Heart left ventricle (tissue), 16 donors: Measurements from ENCODE around the gene TRIM52. TPM values are rescaled to one million over a fixed set of nuclear protein-coding genes. Genes with fewer than 3 reads are reported as not detected.

Experiments
- ATAC-seq, 4 donors: fragments of 200-7000 bp; cut with Tn5 transposase; one replicate each; pipeline ENCODE4 v1.9.1; 2020 to 2022; ENCODE audit warnings: moderate library complexity in 4 of 4, mild to moderate bottlenecking in 3 of 4, moderate number of reproducible peaks in 1 of 4
- DNase-seq, 5 donors: peaks; one replicate each; pipeline ENCODE4 v3.0.0-alpha.2; 2020
- H3K27ac ChIP-seq, 12 donors: fragments of 200-600 bp; sonication (generic) in 4 of 12; one replicate each; pipeline versions ENCODE4 v1.5.0 to v1.8.0; 2016 to 2022; ENCODE audit warnings: mild to moderate bottlenecking in 2 of 12
- H3K27me3 ChIP-seq, 9 donors: fragments of 200-600 bp; sonication (generic) in 2 of 9; one replicate each; pipeline versions ENCODE4 v1.5.1 to v1.8.0; 2016 to 2022; ENCODE audit warnings: mild to moderate bottlenecking in 3 of 9
- H3K36me3 ChIP-seq, 9 donors: fragments of 200-600 bp; sonication (generic) in 2 of 9; one replicate each; pipeline versions ENCODE4 v1.5.0 to v1.8.0; 2018 to 2022; ENCODE audit warnings: mild to moderate bottlenecking in 2 of 9
- H3K4me1 ChIP-seq, 12 donors: fragments of 200-600 bp; sonication (generic) in 4 of 12; one replicate each; pipeline versions ENCODE4 v1.5.0 to v1.8.0; 2016 to 2022; ENCODE audit warnings: mild to moderate bottlenecking in 3 of 12
- H3K4me3 ChIP-seq, 12 donors: fragments of 200-600 bp; sonication (generic) in 4 of 12; one replicate each; pipeline versions ENCODE4 v1.5.0 to v1.8.0; 2017 to 2022; ENCODE audit warnings: mild to moderate bottlenecking in 9 of 12, moderate library complexity in 4 of 12
- H3K9me3 ChIP-seq, 12 donors: fragments of 200-600 bp; sonication (generic) in 4 of 12; one replicate each; pipeline versions ENCODE4 v1.5.0 to v1.8.0; 2016 to 2022; ENCODE audit warnings: mild to moderate bottlenecking in 1 of 12
- POLR2A ChIP-seq, 2 donors: fragments of 450-650 bp; IDR thresholded peaks; one replicate each; pipeline ENCODE4 v1.6.1; 2017; ENCODE audit warnings: antibody characterized with exemption in 2 of 2, mild to moderate bottlenecking in 2 of 2, moderate library complexity in 2 of 2
- WGBS, 4 donors: extraction: QIAGEN DNeasy Blood & Tissue Kit in 2 of 4; methylation state at CpG; one replicate each; pipeline versions ENCODE4 v1.1.5 to v1.1.7; 2013 to 2018; 5-methylcytosine and 5-hydroxymethylcytosine counted together
- intact Hi-C, 10 donors: fragments of 100-400 bp; cut with DNase I; formaldehyde crosslinking; loops; one replicate each; pipeline versions ENCODE4 v1.11.1 to v1.14.2; 2022
- polyA plus RNA-seq, 2 donors: library from polyadenylated mRNA; stranded (reverse); fragments of 200-250 nt; gene quantifications; one replicate each; pipeline ENCODE4 v1.2.3, GENCODE V29; 2013
- total RNA-seq, 9 donors: library from RNA; depleted of rRNA in 2 of 9; stranded (reverse); fragments of >200 nt in 2 of 9; fragmentation: NEBNext Ultra II Directional in 3 of 9; extraction: Animal tissue kit (Norgen Biotek cat#: 25700) in 3 of 9; gene quantifications; one replicate each; pipeline versions ENCODE4 v1.1.0 to v1.2.4, GENCODE V29; 2016 to 2023
- TF ChIP-seq, protein P1 (sequence below), 12 donors: fragments of 200-600 bp; sonication (generic) in 4 of 12; IDR thresholded peaks; one replicate each; pipeline versions ENCODE4 v1.5.0 to v1.8.0; 2018 to 2022; ENCODE audit warnings: antibody characterized with exemption in 12 of 12, mild to moderate bottlenecking in 5 of 12
- donor health status: ischemic (EF 13 %, LVEDD 7.1; RV severe dilation, severe dysfunction).
- donor health status: healthy with polysubstance abuse.
- donor health status: DM: no; HTN: yes; CAD: no.
- donor health status: DM: no; HTN: no; CAD: no.
- donor health status: ischemic (EF 25% LVEDD 6.9; RV normal size, moderate dysfunction).
- donor health status: ischemic (EF 25% LVEDD 5.7; RV mildly dilated, moderate dysfunction).
- donor health status: healthy.
- donor health status: DM: yes; HTN: yes; CAD: no.
- donor health status: ischemic (EF 35%, LVEDD 5.7; RV mildly dilated, moderate dysfunction).
- donor health status: nonischemic (EF 11% LVEDD 7.7; RV severe dilation, severe dysfunction).
- donor health status: DM: yes; HTN: yes; CAD: no.
- donor health status: PGD.
- donor health status: ischemic (EF 29% LVEDD 5.4; RV normal size, mild dysfunction).
- donor health status: nonischemic (EF 23%, LVEDD 6.1; RV moderate dilation, normal function).

TRIM52 gene
- total and polyA plus RNA-seq, 11 donors: 5.6 to 12.8 (median 7.6) TPM

GRCh38 chr5:181259974-181260719, 796 bp downstream of the TRIM52 start:
- H3K27me3 ChIP-seq: no peaks in the 10 kb centered on the region
- peaks cover 0 to 35% (median 30%) of the 10 kb centered on the region in 9 donors for H3K36me3 ChIP-seq
- intact Hi-C loops: loop anchor here in 8 of 10 donors (2.0 to 5.0 kb wide), 5 partner anchors 13 to 78 kb away; partner anchors contain the start of gene TRIM41 (in 2 of the 8)
- H3K9me3 ChIP-seq: no peaks in the 10 kb centered on the region
- H3K4me3 ChIP-seq: peak overlapping the region; percentile 69 to 100 (median 93)
- H3K27ac ChIP-seq: peak overlapping the region; percentile 92 to 100 (median 98)
- TF ChIP-seq POLR2A (IDR thresholded peaks at IDR 0.05): no peak
- TF ChIP-seq, protein P1, sequence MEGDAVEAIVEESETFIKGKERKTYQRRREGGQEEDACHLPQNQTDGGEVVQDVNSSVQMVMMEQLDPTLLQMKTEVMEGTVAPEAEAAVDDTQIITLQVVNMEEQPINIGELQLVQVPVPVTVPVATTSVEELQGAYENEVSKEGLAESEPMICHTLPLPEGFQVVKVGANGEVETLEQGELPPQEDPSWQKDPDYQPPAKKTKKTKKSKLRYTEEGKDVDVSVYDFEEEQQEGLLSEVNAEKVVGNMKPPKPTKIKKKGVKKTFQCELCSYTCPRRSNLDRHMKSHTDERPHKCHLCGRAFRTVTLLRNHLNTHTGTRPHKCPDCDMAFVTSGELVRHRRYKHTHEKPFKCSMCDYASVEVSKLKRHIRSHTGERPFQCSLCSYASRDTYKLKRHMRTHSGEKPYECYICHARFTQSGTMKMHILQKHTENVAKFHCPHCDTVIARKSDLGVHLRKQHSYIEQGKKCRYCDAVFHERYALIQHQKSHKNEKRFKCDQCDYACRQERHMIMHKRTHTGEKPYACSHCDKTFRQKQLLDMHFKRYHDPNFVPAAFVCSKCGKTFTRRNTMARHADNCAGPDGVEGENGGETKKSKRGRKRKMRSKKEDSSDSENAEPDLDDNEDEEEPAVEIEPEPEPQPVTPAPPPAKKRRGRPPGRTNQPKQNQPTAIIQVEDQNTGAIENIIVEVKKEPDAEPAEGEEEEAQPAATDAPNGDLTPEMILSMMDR (IDR thresholded peaks at IDR 0.05): no peak
- WGBS, 4 donors: 1 to 3% (median 1%) methylated on average over 26 of the region's 26 CpGs
- ATAC-seq: peak in 1 of 4 donors; percentile 0
- H3K4me1 ChIP-seq: peaks cover 5 to 67% (median 52%) of the 10 kb centered on the region in 12 donors
- no peak for DNase-seq

DNA sequence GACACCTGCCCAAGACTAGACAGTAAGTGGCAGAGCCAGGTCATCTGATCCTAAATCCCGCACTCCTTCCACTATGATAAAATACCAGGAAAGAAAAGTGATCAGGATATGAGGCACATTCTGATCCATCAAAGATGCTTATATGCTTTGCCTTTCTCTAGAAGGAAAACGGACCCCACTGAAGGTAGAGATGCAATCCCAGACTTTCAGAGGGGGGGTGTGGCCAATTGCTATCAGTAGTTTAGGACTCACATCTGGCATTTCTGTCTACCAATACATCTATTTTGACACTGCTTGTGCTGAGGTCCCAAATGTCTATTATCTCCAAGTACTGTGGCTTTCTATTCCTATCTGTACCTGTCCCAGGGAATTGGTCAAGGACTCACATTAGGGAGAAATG, 1.7 kb downstream of the TRIM52 start:
- 8 to 24% (median 17%) methylated on average over 2 of the region's 2 CpGs for WGBS, 4 donors

DNA sequence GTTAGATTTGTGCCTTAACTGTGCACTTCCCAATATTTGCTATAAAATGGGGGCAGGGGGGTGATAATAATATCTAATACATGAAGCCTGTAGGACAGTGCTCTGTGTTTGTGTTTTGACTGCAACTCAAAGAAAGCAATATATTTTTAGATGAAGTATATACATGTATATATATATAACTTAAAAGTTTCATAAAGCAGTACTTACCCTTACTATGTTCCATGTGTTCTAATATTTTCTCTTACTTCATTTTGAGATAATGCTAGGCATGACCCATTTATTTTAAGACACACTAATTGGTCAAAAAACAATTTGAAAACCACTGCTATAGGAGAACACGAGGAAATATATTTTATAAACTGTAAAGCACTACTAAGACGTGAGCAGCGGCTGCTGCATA, 2.4 kb downstream of the TRIM52 start:
- H3K9me3 ChIP-seq: no peaks in the 10 kb centered on the region
- TF ChIP-seq, protein P1 (IDR thresholded peaks at IDR 0.05): no peak
- no peak for TF ChIP-seq POLR2A (IDR thresholded peaks at IDR 0.05)
- intact Hi-C loops: no loop called here
- no peaks in the 10 kb centered on the region for H3K27me3 ChIP-seq
- WGBS, 4 donors: 48 to 51% (median 49%) methylated on average over 3 of the region's 3 CpGs
- peak overlapping the region in 1 of 12 donors; percentile 98 for H3K27ac ChIP-seq
- peaks cover 0 to 42% (median 35%) of the 10 kb centered on the region in 9 donors for H3K36me3 ChIP-seq
- peak overlapping the region; percentile 69 to 100 (median 93) for H3K4me3 ChIP-seq
- no peak for DNase-seq
- ATAC-seq: no peak
- H3K4me1 ChIP-seq: peaks cover 5 to 76% (median 58%) of the 10 kb centered on the region in 12 donors

More for the DNA sequence above, 1.7 kb downstream of the TRIM52 start:
- peaks cover 5 to 72% (median 57%) of the 10 kb centered on the region in 12 donors for H3K4me1 ChIP-seq
- intact Hi-C loops: no loop called here
- no peaks in the 10 kb centered on the region for H3K9me3 ChIP-seq
- H3K4me3 ChIP-seq: peak overlapping the region; percentile 69 to 100 (median 93)
- no peak for DNase-seq
- peaks cover 0 to 43% (median 35%) of the 10 kb centered on the region in 9 donors for H3K36me3 ChIP-seq
- H3K27me3 ChIP-seq: no peaks in the 10 kb centered on the region
- no peak for ATAC-seq
- TF ChIP-seq, protein P1 (IDR thresholded peaks at IDR 0.05): no peak
- no peak for TF ChIP-seq POLR2A (IDR thresholded peaks at IDR 0.05)
- peak overlapping the region in 4 of 12 donors; percentile 97 to 100 (median 98) for H3K27ac ChIP-seq

GRCh38 chr5:181255836-181256578, 4.9 kb downstream of the TRIM52 start:
- Histone ChIP-seq H3K4me3 (no peak overlapping the region), H3K36me3 (peaks cover 0 to 59% (median 48%) of the 10 kb centered on the region in 9 donors), H3K27ac (no peak overlapping the region), H3K9me3 (no peaks in the 10 kb centered on the region), H3K4me1 (peaks cover 5 to 91% (median 70%) of the 10 kb centered on the region in 12 donors), H3K27me3 (no peaks in the 10 kb centered on the region)
- intact Hi-C loops: no loop called here
- WGBS, 4 donors: 69 to 79% (median 73%) methylated on average over 7 of the region's 7 CpGs
- DNase-seq: no peak
- TF ChIP-seq, protein P1 (IDR thresholded peaks at IDR 0.05): no peak
- no peak for TF ChIP-seq POLR2A (IDR thresholded peaks at IDR 0.05)
- ATAC-seq: no peak
